ENCODE data around the gene APP.

The APP gene

DNA sequence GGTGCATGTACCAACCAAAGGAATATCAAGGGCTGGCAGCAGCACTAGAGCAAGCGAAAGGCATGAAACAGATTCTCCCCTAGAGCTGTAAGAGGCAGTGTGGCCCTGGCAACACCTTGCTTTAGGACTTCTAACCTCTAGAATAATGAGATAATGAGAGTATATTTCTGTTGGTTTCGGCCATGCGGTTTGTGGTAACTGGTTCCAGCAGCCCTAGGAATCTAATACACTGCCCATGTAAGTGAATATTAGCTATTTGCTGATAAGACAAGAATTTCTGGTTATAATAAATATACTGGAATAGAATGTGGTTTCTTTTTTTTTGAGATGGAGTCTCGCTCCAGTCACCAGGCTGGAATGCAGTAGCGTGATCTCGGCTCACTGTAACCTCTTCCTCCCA lies 236.4 kb downstream of the APP start:
- H3K27me3 Mint-ChIP-seq (ENCODE audit: low read depth), result no peaks in the 10 kb centered on the region
- TF ChIP-seq CTCF (IDR thresholded peaks at IDR 0.05; ENCODE audit: unreplicated experiment in 3 of 3), result no peak

DNA sequence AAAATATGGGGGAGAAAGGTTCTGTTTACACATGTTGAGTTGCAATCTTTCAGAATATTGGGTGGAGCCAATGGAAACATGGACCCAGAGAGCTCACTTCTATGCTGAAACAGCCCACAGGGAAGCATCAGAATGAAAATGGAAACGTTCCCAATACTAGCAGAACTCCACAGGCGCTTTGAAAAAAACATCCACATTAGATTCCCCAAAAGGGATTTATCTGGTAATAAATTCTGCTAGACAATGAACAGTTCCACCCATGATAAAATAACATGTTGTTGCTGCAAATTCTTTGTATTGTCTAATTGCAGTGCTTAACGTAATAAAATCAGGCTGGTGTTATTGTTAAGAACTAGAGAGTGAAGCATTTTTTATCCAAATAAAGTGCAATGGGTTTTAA lies 238.8 kb downstream of the APP start:
- Mint-ChIP-seq H3K4me3 (no peak overlapping the region), H3K36me3 (ENCODE audit: low read depth) (peaks cover 59% of the 10 kb centered on the region), H3K27ac (peak overlapping the region; percentile 25 to 95 (median 76)), H3K27me3 (ENCODE audit: low read depth) (no peaks in the 10 kb centered on the region), H3K9me3 (peaks cover 3% of the 10 kb centered on the region), H3K4me1 (peaks cover 43% of the 10 kb centered on the region)
- no peak for TF ChIP-seq CTCF (IDR thresholded peaks at IDR 0.05; ENCODE audit: unreplicated experiment in 3 of 3)

More for the DNA sequence above, 236.4 kb downstream of the APP start:
- H3K27ac Mint-ChIP-seq, result peak overlapping the region in 2 of 3 experiments; percentile 26 to 76
- H3K36me3 Mint-ChIP-seq (ENCODE audit: low read depth), result peaks cover 55% of the 10 kb centered on the region
- H3K9me3 Mint-ChIP-seq, result no peaks in the 10 kb centered on the region
- H3K4me1 Mint-ChIP-seq, result peaks cover 45% of the 10 kb centered on the region
- H3K4me3 Mint-ChIP-seq, result no peak overlapping the region

GRCh38 chr21:25929856-25930520 lies 240.6 kb downstream of the APP start:
- no peak for TF ChIP-seq CTCF (IDR thresholded peaks at IDR 0.05; ENCODE audit: unreplicated experiment in 3 of 3)

DNA sequence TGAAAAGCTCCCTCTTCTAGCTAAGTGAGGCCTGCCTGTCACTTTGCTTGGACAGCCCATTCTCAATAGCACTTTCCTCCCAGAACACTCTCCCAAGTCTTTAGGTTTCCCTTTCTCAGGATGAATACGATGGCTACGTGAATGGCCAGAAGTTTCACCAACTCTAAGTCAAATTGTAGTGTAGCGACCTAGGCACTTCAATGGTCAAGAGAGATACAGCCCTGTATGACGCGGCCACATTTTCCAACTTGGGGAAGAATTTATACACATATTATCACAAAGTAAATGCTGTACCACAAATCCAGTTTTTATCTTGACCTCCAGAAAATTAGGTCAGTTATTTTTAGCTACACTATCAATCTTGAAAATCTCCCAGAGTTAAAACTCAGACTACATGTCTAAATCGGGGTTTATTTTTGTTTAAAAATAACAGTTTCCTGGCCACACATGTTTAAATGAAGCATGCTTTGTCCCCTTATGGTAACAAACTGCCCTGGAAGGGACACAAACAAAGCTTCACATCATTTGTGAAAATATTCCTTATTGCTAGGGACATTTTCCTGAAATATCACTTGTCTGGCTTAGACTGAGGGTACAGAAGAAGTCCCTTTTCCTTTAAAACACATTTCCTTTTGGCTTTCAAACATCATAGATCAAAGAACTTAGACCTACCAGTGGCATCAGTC lies 243.2 kb downstream of the APP start:
- Mint-ChIP-seq H3K27ac (peak overlapping the region; percentile 44 to 73 (median 52)), H3K9me3 (peaks cover 11% of the 10 kb centered on the region), H3K4me3 (no peak overlapping the region), H3K4me1 (peaks cover 27% of the 10 kb centered on the region), H3K27me3 (ENCODE audit: low read depth) (no peaks in the 10 kb centered on the region), H3K36me3 (ENCODE audit: low read depth) (peaks cover 60% of the 10 kb centered on the region)
- TF ChIP-seq CTCF (IDR thresholded peaks at IDR 0.05; ENCODE audit: unreplicated experiment in 3 of 3), result no peak

More at GRCh38 chr21:25929856-25930520, 240.6 kb downstream of the APP start:
- no peak overlapping the region for H3K4me3 Mint-ChIP-seq
- peak overlapping the region in 2 of 3 experiments; percentile 7 to 64 for H3K27ac Mint-ChIP-seq
- peaks cover 7% of the 10 kb centered on the region for H3K9me3 Mint-ChIP-seq
- H3K4me1 Mint-ChIP-seq, result peaks cover 40% of the 10 kb centered on the region
- peaks cover 67% of the 10 kb centered on the region for H3K36me3 Mint-ChIP-seq (ENCODE audit: low read depth)
- no peaks in the 10 kb centered on the region for H3K27me3 Mint-ChIP-seq (ENCODE audit: low read depth)

DNA sequence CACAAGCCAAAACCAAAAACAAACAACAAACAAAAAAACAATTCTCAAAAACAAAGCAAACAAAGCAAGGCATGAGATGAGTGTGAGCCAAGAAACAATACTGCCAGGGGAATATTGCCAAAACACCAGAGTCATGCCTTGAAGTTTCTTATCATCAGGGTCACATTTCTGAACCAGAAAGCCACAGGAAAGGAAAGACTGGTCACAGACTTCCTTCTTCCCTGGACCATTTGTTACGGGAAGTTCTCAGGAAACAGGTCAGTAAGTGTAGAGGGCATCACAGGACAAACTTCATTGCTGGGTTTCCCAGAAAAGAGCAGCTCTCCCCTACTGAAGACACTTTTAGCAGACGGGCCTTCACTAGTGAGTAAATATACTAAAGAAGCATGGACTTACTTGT lies 244.6 kb downstream of the APP start:
- Mint-ChIP-seq H3K27me3 (ENCODE audit: low read depth) (no peaks in the 10 kb centered on the region), H3K4me1 (peaks cover 14% of the 10 kb centered on the region), H3K36me3 (ENCODE audit: low read depth) (peaks cover 49% of the 10 kb centered on the region), H3K4me3 (no peak overlapping the region), H3K27ac (peak overlapping the region in 1 of 3 experiments; percentile 25), H3K9me3 (peaks cover 11% of the 10 kb centered on the region)
- no peak for TF ChIP-seq CTCF (IDR thresholded peaks at IDR 0.05; ENCODE audit: unreplicated experiment in 3 of 3)

Measured in nephron (organoid).